ENCODE data around the gene CRTAC1. TPM values are rescaled to one million over a fixed set of nuclear protein-coding genes. Genes with fewer than 3 reads are reported as not detected.

The CRTAC1 gene
- total RNA-seq, 1 donor from 2014 or later: 0.63 TPM

DNA sequence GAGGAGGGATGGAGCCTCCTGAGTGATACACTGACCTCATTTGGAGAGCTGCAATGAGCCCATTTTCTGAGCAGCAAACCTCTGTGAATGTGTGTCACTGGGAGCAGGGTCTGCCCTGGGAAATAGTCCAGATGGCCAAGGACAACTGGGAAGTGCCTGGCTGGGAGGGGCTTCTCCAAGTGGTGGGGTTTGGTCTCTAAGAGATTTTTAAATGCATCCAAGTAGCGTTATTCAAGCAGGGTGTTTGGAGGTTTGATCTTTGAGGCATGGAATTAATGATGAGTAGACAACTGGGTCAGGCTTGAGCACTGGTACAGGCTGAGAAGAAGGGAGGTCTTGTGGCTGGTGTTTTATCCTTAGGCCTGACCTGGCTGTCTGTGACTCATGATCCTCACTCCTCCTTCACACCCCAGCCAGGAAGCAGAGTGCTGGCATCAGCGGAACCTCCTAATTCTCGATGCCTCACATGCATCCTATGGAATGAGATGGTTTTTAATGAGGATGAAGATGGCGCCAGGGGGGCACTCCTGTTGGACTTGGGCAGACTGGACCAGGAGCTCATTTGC, 177.5 kb downstream of the CRTAC1 start:
- Mint-ChIP-seq H3K4me3 (no peak overlapping the region), H3K27ac (no peak overlapping the region), H3K36me3 (no peaks in the 10 kb centered on the region), H3K4me1 (peaks cover 4% of the 10 kb centered on the region), H3K9me3 (peaks cover 8% of the 10 kb centered on the region), H3K27me3 (ENCODE audit: low read depth) (peaks cover 87% of the 10 kb centered on the region)
- TF ChIP-seq, protein P1, sequence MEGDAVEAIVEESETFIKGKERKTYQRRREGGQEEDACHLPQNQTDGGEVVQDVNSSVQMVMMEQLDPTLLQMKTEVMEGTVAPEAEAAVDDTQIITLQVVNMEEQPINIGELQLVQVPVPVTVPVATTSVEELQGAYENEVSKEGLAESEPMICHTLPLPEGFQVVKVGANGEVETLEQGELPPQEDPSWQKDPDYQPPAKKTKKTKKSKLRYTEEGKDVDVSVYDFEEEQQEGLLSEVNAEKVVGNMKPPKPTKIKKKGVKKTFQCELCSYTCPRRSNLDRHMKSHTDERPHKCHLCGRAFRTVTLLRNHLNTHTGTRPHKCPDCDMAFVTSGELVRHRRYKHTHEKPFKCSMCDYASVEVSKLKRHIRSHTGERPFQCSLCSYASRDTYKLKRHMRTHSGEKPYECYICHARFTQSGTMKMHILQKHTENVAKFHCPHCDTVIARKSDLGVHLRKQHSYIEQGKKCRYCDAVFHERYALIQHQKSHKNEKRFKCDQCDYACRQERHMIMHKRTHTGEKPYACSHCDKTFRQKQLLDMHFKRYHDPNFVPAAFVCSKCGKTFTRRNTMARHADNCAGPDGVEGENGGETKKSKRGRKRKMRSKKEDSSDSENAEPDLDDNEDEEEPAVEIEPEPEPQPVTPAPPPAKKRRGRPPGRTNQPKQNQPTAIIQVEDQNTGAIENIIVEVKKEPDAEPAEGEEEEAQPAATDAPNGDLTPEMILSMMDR (IDR thresholded peaks at IDR 0.05; ENCODE audit: unreplicated experiment): no peak
- DNase-seq (ENCODE audit: low spot score in 2 of 2, unreplicated experiment in 2 of 2): no peak

DNA sequence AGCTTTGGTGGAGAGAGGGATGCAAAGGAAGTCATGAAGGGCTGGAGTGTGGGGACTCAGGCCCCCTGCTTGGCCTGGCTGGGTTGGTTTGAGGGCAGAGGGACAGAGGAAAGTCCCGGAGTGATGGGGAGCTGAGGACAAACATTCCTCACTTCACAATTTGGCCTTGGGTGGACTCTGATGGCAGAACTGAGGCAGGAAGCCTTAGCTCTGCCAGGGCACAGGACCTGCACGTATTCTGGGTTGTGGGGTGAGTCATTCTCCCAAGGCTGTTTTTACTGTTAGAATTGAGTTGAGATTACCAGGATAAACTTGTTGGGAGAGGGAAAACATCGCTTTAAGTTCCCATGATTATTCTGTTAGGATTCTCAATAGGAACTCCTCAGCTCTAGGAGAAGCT, 178.1 kb downstream of the CRTAC1 start:
- no peak for DNase-seq (ENCODE audit: low spot score in 2 of 2, unreplicated experiment in 2 of 2)
- Mint-ChIP-seq H3K9me3 (peaks cover 8% of the 10 kb centered on the region), H3K27me3 (ENCODE audit: low read depth) (peaks cover 84% of the 10 kb centered on the region), H3K36me3 (no peaks in the 10 kb centered on the region), H3K4me3 (no peak overlapping the region), H3K27ac (no peak overlapping the region), H3K4me1 (peaks cover 4% of the 10 kb centered on the region)
- TF ChIP-seq, protein P1 (IDR thresholded peaks at IDR 0.05; ENCODE audit: unreplicated experiment): no peak

GRCh38 chr10:97851341-97852001, 178.9 kb downstream of the CRTAC1 start:
- Mint-ChIP-seq H3K4me1 (peaks cover 4% of the 10 kb centered on the region), H3K9me3 (peaks cover 3% of the 10 kb centered on the region), H3K27me3 (ENCODE audit: low read depth) (peaks cover 77% of the 10 kb centered on the region), H3K27ac (no peak overlapping the region), H3K4me3 (no peak overlapping the region), H3K36me3 (no peaks in the 10 kb centered on the region)
- TF ChIP-seq, protein P1 (IDR thresholded peaks at IDR 0.05; ENCODE audit: unreplicated experiment): no peak
- DNase-seq (ENCODE audit: low spot score in 2 of 2, unreplicated experiment in 2 of 2): no peak

DNA sequence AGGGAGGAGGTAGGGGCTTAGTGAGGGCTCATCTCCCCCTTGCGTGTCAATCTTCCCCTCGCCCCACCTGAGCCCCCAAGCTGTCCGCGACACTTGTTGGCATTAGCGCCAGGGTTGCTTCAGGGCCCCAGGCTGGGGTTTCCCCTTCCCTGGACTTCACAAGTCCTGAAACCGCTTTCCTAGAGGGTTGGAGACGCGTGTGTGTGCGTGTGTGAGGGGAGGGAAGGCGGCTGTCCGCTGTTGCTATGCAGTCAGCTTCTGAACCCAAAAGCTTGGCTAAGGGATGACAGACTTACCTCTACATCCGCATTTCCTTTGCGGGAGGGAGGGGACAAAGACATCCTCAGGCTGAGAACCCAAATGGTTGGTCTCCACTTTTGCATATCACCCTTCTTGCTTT, 180.0 kb downstream of the CRTAC1 start:
- Mint-ChIP-seq H3K27ac (no peak overlapping the region), H3K27me3 (ENCODE audit: low read depth) (peaks cover 68% of the 10 kb centered on the region), H3K9me3 (no peaks in the 10 kb centered on the region), H3K4me1 (peaks cover 4% of the 10 kb centered on the region), H3K36me3 (no peaks in the 10 kb centered on the region), H3K4me3 (no peak overlapping the region)
- TF ChIP-seq, protein P1 (IDR thresholded peaks at IDR 0.05; ENCODE audit: unreplicated experiment): no peak
- DNase-seq (ENCODE audit: low spot score in 2 of 2, unreplicated experiment in 2 of 2): no peak

DNA sequence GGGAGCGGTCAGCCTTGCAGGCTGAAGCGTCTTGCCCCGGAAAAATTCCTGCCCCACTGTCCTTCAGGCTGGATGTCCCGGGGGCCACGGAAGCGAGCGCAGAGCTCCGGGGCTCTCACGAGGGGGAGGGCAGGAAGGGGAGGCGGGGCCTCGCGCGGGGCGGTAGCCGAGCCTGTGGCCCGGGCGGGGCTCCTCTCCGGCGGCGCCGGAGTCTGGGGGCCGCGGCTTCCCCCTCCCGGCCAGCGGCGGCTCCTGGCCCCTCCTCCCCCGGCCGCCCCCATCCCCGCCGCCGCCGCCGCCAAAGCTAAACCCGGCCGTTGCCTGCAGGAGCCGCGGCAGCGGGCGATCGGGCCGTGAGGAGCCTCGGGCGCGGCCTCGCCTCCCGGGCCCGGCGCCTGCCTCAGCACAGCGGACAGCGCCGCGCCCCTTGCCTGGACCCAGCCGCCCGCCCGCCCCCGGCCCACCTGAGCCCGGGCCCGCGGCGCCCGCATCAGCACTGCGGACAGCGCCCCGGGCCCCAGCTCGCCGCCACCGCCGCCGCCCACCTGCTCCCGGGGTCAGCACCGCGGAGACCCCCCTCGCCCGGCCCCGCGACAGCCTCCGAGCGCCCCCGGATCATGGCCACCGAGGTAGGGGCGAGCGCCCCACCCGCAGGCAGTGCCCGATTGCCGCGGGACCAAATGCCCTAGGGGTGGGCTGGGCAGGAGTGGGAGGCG, 180.6 kb downstream of the CRTAC1 start, which contains the start of gene GOLGA7B:
Gene GOLGA7B, plus strand, starts transcription at position 157 of the 716 bp plus-strand sequence. Its CDS starts 461 bp downstream, at position 618.
- peaks cover 62% of the 10 kb centered on the region for H3K27me3 Mint-ChIP-seq (ENCODE audit: low read depth)
- DNase-seq (ENCODE audit: low spot score in 2 of 2, unreplicated experiment in 2 of 2): peak; percentile 72 to 80
- no peak within 1 kb of the TSS for H3K27ac Mint-ChIP-seq
- H3K36me3 Mint-ChIP-seq: no peaks in the 10 kb centered on the region
- no peaks in the 10 kb centered on the region for H3K9me3 Mint-ChIP-seq
- TF ChIP-seq, protein P1 (IDR thresholded peaks at IDR 0.05; ENCODE audit: unreplicated experiment): no peak
- H3K4me1 Mint-ChIP-seq: peaks cover 4% of the 10 kb centered on the region
- H3K4me3 Mint-ChIP-seq: peak within 1 kb of the TSS; percentile 55
